ENCODE data around the gene MMP13.

Gene MMP13

DNA sequence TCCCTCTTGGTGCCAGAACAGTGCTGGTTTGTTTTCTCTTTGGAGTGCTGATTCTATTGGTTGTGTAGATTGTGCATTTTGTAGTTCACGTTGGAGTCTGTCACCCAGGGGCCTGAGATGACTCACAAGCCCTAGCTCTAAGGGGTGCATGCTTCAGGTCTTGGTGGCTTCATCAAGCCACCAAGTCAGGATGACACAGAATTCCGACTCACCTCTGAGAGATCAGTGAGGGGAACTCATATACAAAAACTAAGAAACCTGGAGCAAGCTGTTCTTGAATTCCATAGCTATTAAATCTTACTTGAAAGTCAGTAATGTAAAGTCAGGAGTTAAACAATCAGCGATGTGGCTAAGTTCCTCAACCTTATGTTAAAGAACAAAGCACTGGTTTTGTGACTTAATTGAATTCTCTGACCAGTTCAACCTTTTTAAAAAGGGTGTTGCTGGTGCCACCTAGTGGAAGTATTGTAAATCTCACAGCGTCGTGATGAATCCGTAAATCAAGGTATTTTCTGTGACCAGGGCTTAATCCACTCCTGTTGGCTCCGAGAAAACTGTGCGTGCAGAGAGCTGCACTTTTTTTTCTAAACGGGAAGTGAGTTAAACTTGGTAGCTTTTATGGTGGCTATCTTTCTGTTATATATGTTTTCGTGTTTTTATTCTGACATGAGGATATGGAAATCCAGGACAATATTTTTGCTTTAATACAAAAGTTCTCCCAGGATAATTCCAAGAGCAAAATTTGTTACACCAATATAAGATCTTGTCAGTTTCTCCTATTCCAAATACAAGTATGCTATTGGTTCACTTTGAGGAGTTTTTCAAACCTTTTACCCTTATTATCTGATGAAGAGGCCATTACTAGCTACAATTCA is 14.6 kb downstream of the MMP13 start:
- TF ChIP-seq TAF1 (IDR thresholded peaks at IDR 0.05; ENCODE audit: borderline replicate concordance, insufficient read depth, low read length) (no peak), SIN3A (IDR thresholded peaks at IDR 0.05; ENCODE audit: borderline replicate concordance, insufficient read depth, low read length) (no peak), POLR2AphosphoS5 (IDR thresholded peaks at IDR 0.05; ENCODE audit: low read depth, low read length) (no peak), FOXP2 (optimal IDR thresholded peaks at IDR 0.05; ENCODE audit: borderline replicate concordance, extremely low read depth, extremely low read length, insufficient read depth) (no peak)
- TF ChIP-seq, protein P1, sequence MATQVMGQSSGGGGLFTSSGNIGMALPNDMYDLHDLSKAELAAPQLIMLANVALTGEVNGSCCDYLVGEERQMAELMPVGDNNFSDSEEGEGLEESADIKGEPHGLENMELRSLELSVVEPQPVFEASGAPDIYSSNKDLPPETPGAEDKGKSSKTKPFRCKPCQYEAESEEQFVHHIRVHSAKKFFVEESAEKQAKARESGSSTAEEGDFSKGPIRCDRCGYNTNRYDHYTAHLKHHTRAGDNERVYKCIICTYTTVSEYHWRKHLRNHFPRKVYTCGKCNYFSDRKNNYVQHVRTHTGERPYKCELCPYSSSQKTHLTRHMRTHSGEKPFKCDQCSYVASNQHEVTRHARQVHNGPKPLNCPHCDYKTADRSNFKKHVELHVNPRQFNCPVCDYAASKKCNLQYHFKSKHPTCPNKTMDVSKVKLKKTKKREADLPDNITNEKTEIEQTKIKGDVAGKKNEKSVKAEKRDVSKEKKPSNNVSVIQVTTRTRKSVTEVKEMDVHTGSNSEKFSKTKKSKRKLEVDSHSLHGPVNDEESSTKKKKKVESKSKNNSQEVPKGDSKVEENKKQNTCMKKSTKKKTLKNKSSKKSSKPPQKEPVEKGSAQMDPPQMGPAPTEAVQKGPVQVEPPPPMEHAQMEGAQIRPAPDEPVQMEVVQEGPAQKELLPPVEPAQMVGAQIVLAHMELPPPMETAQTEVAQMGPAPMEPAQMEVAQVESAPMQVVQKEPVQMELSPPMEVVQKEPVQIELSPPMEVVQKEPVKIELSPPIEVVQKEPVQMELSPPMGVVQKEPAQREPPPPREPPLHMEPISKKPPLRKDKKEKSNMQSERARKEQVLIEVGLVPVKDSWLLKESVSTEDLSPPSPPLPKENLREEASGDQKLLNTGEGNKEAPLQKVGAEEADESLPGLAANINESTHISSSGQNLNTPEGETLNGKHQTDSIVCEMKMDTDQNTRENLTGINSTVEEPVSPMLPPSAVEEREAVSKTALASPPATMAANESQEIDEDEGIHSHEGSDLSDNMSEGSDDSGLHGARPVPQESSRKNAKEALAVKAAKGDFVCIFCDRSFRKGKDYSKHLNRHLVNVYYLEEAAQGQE (IDR thresholded peaks at IDR 0.05; ENCODE audit: insufficient read depth in 1 of 2, low read depth in 2 of 2, low read length in 2 of 2), result no peak

- TF ChIP-seq FOXP2 (optimal IDR thresholded peaks at IDR 0.05; ENCODE audit: borderline replicate concordance, extremely low read depth, extremely low read length, insufficient read depth) (no peak), POLR2AphosphoS5 (IDR thresholded peaks at IDR 0.05; ENCODE audit: low read depth, low read length) (no peak), SIN3A (IDR thresholded peaks at IDR 0.05; ENCODE audit: borderline replicate concordance, insufficient read depth, low read length) (no peak), TAF1 (IDR thresholded peaks at IDR 0.05; ENCODE audit: borderline replicate concordance, insufficient read depth, low read length) (no peak)
- TF ChIP-seq, protein P1 (IDR thresholded peaks at IDR 0.05; ENCODE audit: insufficient read depth in 1 of 2, low read depth in 2 of 2, low read length in 2 of 2), result no peak
These were observed 18.5 kb downstream of the MMP13 start for GRCh38 chr11:102936864-102937509.

- TF ChIP-seq FOXP2 (optimal IDR thresholded peaks at IDR 0.05; ENCODE audit: borderline replicate concordance, extremely low read depth, extremely low read length, insufficient read depth) (no peak), SIN3A (IDR thresholded peaks at IDR 0.05; ENCODE audit: borderline replicate concordance, insufficient read depth, low read length) (no peak), POLR2AphosphoS5 (IDR thresholded peaks at IDR 0.05; ENCODE audit: low read depth, low read length) (no peak), TAF1 (IDR thresholded peaks at IDR 0.05; ENCODE audit: borderline replicate concordance, insufficient read depth, low read length) (no peak)
- TF ChIP-seq, protein P1 (IDR thresholded peaks at IDR 0.05; ENCODE audit: insufficient read depth in 1 of 2, low read depth in 2 of 2, low read length in 2 of 2), result no peak
These were observed 20.0 kb downstream of the MMP13 start for GRCh38 chr11:102935514-102935913.

DNA sequence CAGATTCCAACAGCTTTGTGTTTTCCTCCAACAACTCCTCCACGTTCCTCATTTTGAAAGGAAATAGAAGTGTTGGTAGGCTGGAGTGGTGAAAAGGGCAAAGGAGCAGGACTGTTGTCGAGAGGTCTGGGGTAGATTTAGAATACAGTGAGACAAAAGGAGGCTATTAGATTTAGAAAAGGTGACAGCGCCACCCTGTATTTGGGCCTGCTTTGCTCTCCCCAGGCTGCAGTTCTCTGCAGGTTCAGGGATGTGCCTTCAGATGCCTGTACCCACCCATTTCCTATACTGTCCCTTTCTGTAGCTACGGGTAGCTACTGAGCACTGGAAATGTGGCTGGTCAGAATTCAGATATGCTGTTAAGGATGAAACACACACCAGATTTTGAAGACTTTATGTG is 20.8 kb downstream of the MMP13 start:
- no peak for TF ChIP-seq POLR2AphosphoS5 (IDR thresholded peaks at IDR 0.05; ENCODE audit: low read depth, low read length)
- no peak for TF ChIP-seq SIN3A (IDR thresholded peaks at IDR 0.05; ENCODE audit: borderline replicate concordance, insufficient read depth, low read length)
- TF ChIP-seq TAF1 (IDR thresholded peaks at IDR 0.05; ENCODE audit: borderline replicate concordance, insufficient read depth, low read length), result no peak
- TF ChIP-seq, protein P1 (IDR thresholded peaks at IDR 0.05; ENCODE audit: insufficient read depth in 1 of 2, low read depth in 2 of 2, low read length in 2 of 2), result no peak
- TF ChIP-seq FOXP2 (optimal IDR thresholded peaks at IDR 0.05; ENCODE audit: borderline replicate concordance, extremely low read depth, extremely low read length, insufficient read depth), result no peak

All from PFSK-1 (cell line).